GM19351 (cell line): ENCODE measurements around the gene PACS1.
"Not testable (repeated sequence)": the region's sequence is repeated elsewhere in the genome, so short reads cannot be mapped to it uniquely, and the experiment has no call there.

Experiments used
- ATAC-seq: cut with Tn5 transposase; IDR thresholded peaks from one replicate; pipeline ENCODE4 v1.9.1; 2021; ENCODE audit warnings: mild to moderate bottlenecking, moderate library complexity; ENCODE audit not compliant: unreplicated experiment

Gene PACS1

DNA sequence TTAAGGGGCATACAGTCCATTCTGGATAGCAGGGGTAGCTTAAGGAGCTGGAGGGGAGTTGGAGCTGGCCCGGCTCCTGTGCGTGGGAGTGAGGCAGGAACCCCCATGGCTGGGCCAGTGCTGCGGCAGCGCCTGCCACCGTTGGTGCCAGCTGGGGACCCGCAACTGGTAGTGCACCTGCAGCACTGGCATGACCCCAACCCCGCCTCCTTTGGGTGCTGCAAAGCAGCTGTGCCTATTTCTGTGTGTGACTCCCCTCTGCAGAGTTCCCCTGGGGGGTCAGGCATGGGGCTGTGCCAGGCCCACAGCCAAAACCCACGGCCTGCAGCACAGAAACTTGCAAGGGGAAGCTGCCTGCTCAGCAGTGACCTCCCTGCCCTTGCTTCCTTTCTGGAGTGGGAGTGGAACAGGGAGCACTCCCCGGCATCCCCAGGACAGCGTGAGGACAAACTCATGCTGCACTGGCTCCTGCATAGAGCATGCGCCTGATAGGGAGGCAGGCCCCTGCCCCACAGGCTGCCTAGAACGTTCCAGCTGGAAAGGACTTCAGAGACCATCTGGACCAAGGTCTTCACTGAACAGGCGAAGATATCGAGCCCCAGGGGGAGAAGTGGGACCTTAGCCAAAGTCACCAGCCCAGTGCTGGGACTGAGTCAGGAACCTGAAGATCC, 172.2 kb downstream of the PACS1 start:
- ATAC-seq, result no peak

DNA sequence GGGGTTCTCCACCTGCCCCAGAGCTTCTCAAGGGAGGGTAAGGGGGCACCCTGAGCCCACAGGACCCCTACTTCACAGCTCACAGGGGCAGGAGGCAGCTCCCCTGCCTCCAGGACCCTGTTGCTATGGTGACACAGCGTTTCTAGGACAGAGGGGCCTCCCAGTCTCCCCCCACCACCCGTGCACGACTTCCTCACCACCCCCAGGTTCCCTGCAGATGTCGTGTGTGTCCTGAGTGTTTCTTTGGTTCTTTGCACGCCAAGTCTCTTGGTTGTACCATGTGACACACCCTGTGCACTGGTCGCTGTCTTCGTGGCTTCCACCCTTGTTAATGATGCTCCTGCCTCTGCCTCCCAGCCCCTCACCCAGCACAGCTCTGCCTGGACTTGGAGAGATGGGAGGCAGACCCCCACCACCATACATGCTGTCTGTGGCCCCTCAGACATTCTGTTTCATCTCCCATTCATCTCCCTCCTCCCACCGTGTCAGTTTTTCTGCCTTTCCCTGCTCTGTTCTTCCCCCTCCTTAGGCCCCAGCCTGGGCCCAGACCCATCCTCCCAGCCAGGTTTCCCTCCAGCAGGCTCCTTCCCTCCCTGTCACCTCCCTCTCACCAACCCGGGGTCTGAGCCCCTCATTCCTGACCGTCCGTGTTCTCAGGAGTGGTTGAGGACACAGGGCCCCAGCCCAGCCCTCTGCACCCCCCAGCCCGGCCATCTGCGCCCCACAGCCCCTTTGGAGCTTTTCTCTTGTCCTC, 173.9 kb downstream of the PACS1 start:
- ATAC-seq, result no peak

DNA sequence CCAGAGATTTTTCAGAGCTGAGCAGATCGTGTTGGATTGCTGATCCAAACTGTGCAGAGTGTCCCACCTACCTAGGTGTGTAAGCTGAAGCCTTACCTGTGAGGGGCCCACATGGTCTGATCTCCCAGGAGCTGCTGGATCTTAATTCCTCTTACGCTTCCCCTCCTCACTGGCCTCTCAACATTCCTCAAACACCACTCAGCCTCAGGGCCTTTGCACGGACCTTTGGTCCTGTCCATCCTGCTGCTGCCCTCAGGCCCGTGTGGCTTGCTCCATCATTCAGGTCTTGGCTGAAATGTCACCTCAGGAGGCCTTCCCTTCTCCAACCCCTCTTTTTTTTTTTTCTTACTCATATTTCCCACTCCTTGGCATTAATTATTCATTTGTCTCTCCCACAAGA, 177.2 kb downstream of the PACS1 start:
- ATAC-seq, result no peak

DNA sequence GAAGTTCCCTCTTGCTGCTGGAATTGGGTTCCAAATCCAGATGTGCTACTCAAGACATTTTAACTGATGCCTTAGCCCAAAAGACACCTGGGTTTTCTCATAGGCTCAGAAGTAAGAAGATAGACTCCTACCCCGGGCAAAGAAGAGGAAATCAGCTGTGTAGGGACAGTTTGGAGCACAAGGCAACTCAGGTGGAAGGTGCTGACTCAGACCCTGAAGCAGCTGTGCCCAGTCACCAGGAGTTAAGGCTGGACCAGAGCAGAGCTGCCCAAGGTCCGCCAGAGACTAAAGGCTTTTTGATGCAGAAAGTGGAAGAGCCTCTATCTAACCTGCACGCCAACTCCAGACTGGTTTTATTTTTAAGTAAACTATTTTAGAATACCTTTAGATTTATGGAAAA, 177.7 kb downstream of the PACS1 start:
- no peak for ATAC-seq

DNA sequence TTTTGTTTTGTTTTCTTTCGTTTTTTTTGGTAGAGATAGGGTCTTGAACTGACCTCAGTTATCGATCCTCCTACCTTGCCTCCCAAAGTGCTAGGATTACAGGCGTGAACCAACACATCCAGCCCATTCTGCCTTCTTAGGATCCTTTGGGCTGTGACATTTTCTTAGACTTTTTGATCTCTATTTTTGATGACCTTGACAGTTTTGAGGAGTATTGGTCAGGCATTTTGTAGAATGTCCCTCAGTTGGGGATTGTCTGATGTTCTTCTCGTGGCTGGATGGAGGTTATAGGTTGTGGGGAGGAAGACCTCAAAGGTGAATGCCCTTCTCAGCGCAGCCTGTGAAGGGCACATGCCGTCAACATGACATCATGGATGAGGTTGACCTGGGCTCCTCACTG, 178.8 kb downstream of the PACS1 start:
- no peak for ATAC-seq

DNA sequence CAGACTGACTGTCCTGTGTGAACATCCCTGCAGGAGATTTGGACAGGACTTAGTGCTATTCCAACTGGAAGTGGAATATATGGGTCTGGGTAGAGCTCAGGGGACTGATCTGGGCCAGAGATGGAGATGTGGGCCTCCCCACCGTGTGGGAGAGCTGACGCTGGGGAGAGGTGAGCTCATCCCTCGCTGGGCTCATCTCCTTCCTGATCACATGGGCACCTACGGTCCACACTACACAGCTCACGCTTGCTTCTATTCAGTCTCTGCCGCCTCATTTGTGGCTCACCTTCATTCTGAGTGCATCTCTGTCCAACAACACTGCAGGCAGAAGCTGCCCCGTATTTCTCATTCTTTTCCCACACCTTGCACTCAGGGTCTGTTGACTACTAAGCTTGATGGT, 181.7 kb downstream of the PACS1 start:
- no peak for ATAC-seq

DNA sequence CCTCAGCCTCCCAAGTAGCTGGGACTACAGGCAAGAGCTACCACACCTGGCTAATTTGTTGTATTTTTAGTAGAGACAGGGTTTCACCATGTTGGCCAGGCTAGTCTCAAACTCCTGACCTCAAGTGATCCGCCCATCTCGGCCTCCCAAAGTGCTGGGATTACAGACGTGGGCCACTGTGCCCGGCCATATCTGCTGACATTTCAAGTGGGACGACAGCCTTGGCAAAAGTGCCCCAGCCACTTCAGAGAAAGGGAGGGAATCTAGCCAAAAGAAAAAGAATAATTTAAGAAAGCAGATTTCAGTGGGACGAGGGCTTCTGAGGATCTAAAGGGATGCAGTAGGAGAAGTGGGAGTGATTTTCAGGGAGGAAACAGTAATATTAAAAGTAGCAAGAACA, 183.0 kb downstream of the PACS1 start:
- ATAC-seq, result not testable (repeated sequence)

DNA sequence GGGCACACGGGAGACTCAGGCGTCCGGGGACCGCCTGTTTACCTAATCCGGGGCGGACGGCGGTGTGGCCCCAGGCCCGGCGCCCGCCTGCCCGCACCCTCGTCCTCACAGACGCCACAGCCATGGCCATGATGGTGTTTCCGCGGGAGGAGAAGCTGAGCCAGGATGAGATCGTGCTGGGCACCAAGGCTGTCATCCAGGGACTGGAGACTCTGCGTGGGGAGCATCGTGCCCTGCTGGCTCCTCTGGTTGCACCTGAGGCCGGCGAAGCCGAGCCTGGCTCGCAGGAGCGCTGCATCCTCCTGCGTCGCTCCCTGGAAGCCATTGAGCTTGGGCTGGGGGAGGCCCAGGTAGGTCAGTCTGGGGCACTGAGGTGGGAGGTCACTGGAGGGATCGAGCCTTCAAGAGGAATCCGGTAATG, 188.4 kb downstream of the PACS1 start:
- ATAC-seq, result no peak

DNA sequence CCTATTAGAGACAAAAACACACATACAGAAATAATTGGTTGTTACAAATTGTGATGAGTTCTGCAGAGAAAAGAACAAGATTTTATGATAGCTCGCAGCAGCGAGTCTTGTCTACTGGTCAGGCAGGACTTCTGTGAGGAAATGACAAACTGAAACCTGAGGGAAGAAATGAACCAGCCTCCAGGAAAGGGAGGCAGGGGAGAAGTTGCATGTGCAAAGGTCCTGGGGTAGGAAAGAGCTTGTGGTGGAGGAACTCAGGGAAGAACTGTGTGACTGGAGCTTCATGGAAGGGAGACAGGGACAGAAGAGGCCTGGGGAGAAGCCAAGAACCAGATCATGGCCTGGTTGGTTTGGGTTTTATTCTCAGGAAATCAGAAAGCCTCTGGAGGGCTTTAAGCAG, 189.2 kb downstream of the PACS1 start:
- ATAC-seq, result no peak

DNA sequence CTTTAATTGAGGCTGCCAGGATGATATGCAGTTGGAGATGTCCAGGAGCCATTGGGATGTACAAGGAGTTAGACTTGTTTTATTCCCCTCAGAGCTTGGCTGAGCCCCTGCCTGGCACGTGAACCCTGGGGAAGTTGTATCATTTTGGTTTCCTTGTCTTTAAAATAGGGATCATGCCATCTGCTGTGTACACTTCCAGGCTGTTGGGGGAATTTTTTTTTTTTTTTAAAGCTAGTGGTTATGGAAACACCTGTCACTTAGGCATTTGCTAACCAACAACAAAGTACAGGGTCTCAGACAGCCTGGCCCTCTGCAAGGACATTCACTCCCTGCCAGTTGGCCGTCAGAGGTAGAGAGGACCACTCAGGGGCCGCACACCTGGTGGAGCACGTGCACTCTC, 189.9 kb downstream of the PACS1 start:
- ATAC-seq, result no peak

DNA sequence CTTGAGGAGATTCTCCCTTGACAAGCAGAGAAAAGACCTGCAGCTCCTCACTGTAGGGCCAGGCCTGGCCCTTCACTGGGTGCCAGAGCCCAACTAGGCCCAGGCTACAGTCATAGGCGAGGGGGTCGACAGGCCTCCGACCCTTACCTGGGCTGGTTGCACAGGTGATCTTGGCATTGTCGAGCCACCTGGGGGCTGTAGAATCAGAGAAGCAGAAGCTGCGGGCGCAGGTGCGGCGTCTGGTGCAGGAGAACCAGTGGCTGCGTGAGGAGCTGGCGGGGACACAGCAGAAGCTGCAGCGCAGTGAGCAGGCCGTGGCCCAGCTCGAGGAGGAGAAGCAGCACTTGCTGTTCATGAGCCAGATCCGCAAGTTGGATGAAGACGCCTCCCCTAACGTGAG, 191.5 kb downstream of the PACS1 start:
- no peak for ATAC-seq

DNA sequence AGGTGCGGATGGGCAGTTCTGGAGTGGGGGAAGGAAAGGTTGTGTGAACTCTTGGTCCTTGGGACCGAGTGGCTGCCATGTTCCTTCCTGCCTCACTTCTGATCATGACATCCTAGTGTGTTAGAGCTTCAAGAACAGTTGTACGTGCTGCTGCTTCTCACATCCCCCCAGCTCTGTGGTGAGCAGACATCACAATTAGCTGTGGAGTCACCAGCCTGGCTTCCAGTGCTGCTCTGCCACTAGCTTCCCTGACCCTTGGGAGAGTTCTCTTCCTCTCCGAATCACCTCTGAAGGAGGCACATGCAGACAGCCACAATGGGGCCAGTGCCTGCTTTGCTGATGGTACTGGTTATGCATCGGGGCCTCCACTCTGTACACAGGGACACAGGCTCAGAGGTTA, 192.1 kb downstream of the PACS1 start:
- ATAC-seq, result no peak

DNA sequence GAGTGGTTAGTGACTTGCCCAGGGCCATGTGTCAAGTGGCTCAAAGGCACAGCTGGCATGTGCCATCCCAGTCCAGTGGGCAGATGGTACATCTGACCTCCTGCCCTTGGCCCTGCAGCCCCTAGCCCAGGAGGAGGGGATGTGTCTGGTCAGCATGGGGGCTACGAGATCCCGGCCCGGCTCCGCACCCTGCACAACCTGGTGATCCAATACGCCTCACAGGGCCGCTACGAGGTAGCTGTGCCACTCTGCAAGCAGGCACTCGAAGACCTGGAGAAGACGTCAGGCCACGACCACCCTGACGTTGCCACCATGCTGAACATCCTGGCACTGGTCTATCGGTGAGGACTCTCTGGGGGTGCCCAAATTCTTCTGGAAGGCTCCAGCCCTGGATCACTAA, 192.6 kb downstream of the PACS1 start:
- ATAC-seq, result no peak

DNA sequence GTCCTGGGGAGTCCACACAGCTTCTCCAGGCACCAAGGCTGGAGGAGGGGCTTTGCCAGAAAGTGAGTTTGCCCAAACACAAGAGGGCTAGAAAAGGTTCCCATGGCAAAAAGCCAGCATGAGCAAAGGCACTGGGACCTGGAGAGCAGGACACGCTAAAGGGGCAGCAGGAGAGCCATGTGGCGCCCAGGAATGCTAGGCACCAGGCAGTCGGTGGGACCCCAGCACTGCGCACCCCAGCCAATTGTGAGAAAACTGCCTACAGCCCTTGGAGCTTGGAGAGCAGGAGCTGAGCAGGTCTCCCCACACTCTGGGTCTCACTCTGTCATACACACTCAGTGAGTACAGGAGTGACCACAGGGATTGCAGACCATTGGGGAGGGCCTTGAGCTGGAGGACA, 193.2 kb downstream of the PACS1 start:
- no peak for ATAC-seq

DNA sequence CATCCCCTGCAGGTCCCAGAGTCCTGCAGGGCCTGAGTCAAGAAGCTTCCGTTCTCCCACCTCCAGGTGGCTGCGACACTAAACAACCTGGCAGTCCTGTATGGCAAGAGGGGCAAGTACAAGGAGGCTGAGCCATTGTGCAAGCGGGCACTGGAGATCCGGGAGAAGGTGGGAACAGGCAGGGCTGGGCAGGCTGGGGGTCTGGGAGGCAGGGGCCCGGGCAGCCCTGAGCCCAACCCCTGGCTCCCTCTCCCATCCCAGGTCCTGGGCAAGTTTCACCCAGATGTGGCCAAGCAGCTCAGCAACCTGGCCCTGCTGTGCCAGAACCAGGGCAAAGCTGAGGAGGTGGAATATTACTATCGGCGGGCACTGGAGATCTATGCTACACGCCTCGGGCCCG, 193.7 kb downstream of the PACS1 start:
- ATAC-seq, result no peak

DNA sequence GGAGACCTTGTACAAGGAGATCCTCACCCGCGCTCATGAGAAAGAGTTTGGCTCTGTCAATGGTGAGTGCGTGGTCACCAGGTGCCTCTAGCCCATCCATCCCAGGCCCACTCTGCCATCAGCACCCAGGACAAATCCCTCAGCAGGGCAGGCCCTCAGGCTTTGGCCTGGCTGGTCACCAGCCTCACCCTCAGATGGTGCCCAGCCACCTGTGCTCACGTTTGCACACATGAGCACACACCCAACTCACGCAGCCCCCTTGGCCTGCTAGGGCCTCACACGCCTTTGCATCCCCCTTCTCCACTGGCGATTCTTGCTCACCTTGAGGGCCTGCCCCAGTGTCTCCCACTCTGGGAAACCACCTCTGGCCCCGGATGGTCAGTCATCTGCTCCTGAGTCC, 194.3 kb downstream of the PACS1 start:
- no peak for ATAC-seq

DNA sequence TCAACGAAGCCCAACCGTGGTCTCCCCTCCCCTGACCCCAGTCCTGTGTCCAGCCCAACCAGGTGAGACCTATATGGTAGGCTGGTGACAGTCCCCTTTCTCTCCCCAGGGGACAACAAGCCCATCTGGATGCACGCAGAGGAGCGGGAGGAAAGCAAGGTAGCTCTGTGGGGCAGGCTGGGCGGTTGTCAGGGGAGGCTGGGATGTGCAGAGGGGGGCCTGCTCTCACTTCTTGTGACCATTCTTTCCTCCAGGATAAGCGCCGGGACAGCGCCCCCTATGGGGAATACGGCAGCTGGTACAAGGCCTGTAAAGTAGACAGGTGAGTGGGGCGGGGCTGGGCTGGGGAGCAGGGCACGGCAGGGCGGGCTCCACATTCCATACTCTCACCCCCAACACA, 194.8 kb downstream of the PACS1 start:
- ATAC-seq, result no peak

DNA sequence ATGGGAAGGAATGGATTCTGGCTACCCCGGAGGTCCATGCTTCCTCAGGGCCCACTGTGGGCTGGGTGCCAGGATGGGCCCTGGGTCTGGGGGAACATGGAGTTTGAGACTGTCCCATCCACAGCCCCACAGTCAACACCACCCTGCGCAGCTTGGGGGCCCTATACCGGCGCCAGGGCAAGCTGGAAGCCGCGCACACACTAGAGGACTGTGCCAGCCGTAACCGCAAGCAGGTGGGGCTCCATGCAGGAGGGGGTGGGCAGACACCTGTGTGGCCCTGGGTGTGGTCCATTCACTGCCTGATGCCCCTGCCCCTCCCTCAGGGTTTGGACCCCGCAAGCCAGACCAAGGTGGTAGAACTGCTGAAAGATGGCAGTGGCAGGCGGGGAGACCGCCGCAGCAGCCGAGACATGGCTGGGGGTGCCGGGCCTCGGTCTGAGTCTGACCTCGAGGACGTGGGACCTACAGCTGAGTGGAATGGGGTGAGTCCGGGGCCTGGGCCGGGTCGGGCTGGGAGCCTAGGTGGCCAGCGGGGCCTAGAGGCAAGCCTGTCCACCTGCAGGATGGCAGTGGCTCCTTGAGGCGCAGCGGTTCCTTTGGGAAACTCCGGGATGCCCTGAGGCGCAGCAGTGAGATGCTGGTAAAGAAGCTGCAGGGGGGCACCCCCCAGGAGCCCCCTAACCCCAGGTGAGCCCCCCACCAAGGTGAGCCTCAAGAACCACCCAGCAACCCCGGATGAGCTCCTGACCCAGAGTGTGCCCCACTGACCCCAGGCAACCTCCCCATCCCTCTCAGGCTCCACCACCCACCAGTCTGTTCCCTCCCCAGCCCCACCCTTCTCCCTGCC, 195.7 kb downstream of the PACS1 start:
- ATAC-seq, result no peak

DNA sequence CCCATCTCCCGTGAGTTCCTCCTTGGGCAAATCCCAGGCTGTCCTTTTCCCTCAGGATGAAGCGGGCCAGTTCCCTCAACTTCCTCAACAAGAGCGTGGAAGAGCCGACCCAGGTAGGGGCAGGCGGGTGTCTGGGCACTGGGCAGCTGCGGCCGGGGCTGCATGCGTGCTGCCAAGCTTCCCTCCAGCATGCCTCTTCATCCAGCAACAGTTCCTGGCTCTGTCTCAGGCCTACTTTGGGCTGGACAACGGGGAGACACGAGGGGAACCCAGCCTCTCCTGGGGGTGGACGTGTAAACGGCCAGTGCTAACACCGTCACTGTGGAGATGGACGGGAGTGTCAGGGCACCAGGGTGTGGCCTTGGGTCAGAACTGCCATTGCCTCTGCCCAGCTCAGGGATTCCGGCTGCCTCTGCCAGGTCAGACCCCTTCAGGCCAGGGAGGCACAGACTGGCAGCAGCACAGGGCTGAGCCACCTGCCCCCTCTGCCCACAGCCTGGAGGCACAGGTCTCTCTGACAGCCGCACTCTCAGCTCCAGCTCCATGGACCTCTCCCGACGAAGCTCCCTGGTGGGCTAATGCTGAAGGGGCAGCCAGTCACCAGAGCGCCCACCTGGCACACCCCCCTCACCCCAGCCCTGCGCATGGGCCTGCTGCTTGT, 196.4 kb downstream of the PACS1 start:
- no peak for ATAC-seq

DNA sequence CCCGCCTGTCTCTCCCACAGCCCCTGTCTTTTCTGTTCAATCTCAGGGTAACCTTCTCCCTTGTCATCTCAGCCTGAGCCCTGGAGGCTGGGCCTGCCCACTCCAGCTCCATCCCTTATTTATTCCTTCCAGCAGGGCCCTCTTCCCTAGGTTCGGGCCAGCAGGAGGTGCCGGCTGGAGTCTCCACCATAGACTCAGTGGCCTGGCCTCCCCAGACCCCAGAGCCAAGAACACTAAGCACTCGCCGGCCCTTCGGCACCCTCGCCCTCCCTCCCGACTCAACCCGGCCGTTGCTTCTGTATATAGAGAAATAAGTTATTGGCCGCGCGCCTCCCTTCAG, 196.9 kb downstream of the PACS1 start:
- ATAC-seq, result no peak
